HG02588 (cell line): Measurements from ENCODE around the gene ASCC1.

ENCODE experiments used
- ATAC-seq: cut with Tn5 transposase; IDR thresholded peaks from one replicate; pipeline ENCODE4 v1.9.1; 2021; ENCODE audit warnings: mild to moderate bottlenecking, moderate library complexity; ENCODE audit not compliant: unreplicated experiment

The ASCC1 gene

GRCh38 chr10:72105098-72105475 is 111.0 kb downstream of the ASCC1 start:
- ATAC-seq, result no peak

- no peak for ATAC-seq
Observed at GRCh38 chr10:72104472-72105097, 111.5 kb downstream of the ASCC1 start.

- no peak for ATAC-seq
Observed at GRCh38 chr10:72099600-72099921, 116.5 kb downstream of the ASCC1 start.

- no peak for ATAC-seq
Observed at GRCh38 chr10:72098836-72099599, 117.1 kb downstream of the ASCC1 start.

GRCh38 chr10:72098301-72098835 is 117.7 kb downstream of the ASCC1 start:
- no peak for ATAC-seq

GRCh38 chr10:72097448-72098300 is 118.4 kb downstream of the ASCC1 start:
- ATAC-seq, result no peak

- ATAC-seq, result no peak
Observed at GRCh38 chr10:72096115-72097000, 119.7 kb downstream of the ASCC1 start.

- ATAC-seq, result no peak
Observed at GRCh38 chr10:72095195-72095594, 120.9 kb downstream of the ASCC1 start.

GRCh38 chr10:72094574-72094973 is 121.5 kb downstream of the ASCC1 start:
- no peak for ATAC-seq

- no peak for ATAC-seq
Observed at GRCh38 chr10:72093450-72093849, 122.6 kb downstream of the ASCC1 start.

- ATAC-seq, result no peak
Observed at GRCh38 chr10:72092987-72093386, 123.1 kb downstream of the ASCC1 start.

GRCh38 chr10:72092171-72092924 is 123.7 kb downstream of the ASCC1 start:
- ATAC-seq, result no peak

GRCh38 chr10:72090326-72090725 is 125.8 kb downstream of the ASCC1 start:
- no peak for ATAC-seq

GRCh38 chr10:72089618-72090017 is 126.5 kb downstream of the ASCC1 start:
- no peak for ATAC-seq

GRCh38 chr10:72088889-72089575 is 127.0 kb downstream of the ASCC1 start:
- ATAC-seq, result no peak

GRCh38 chr10:72087969-72088888 is 127.8 kb downstream of the ASCC1 start, which contains the start of gene SPOCK2:
Gene SPOCK2 (minus strand): TSS chr10:72088551. CDS start chr10:72088328, 223 bp downstream.
- no peak for ATAC-seq

- no peak for ATAC-seq
Observed at GRCh38 chr10:72087392-72087968, 128.6 kb downstream of the ASCC1 start.
